ENCODE measurements around the gene PRC1. TPM values are rescaled to one million over a fixed set of nuclear protein-coding genes. Genes with fewer than 3 reads are reported as not detected.
"Not testable (repeated sequence)": the region's sequence is repeated elsewhere in the genome, so short reads cannot be mapped to it uniquely, and the experiment has no call there.

Gene PRC1
- total and polyA plus RNA-seq, 2 donors: 8.3 to 75.8 TPM

- Histone ChIP-seq H3K4me3 (ENCODE audit: low read depth, low read length) (peak overlapping the region; percentile 45), H3K36me3 (ENCODE audit: insufficient read depth) (no peaks in the 10 kb centered on the region), H3K27ac (ENCODE audit: low read depth) (no peak overlapping the region), H3K4me1 (ENCODE audit: insufficient read depth) (no peaks in the 10 kb centered on the region)
- no peak for DNase-seq (ENCODE audit: extremely low spot score)
- 76% methylated on average over 15 of the region's 15 CpGs for WGBS
Observed at GRCh38 chr15:90930861-90931574, 63.3 kb downstream of the PRC1 start.

GRCh38 chr15:90929246-90930019 is 64.9 kb downstream of the PRC1 start:
- Histone ChIP-seq H3K27ac (ENCODE audit: low read depth) (peak overlapping the region; percentile 70), H3K36me3 (ENCODE audit: insufficient read depth) (no peaks in the 10 kb centered on the region), H3K4me3 (ENCODE audit: low read depth, low read length) (peak overlapping the region; percentile 45), H3K4me1 (ENCODE audit: insufficient read depth) (no peaks in the 10 kb centered on the region)
- DNase-seq (ENCODE audit: extremely low spot score): no peak
- WGBS: 60% methylated on average over 21 of the region's 21 CpGs

- DNase-seq (ENCODE audit: extremely low spot score); H3K4me1 ChIP-seq (ENCODE audit: insufficient read depth); H3K27ac ChIP-seq (ENCODE audit: low read depth); H3K4me3 ChIP-seq (ENCODE audit: low read depth, low read length); H3K36me3 ChIP-seq (ENCODE audit: insufficient read depth): not testable (repeated sequence)
- WGBS: 90% methylated on average over 7 of the region's 7 CpGs
Observed at GRCh38 chr15:90928106-90928505, 66.2 kb downstream of the PRC1 start.

- H3K4me1 ChIP-seq (ENCODE audit: insufficient read depth); H3K27ac ChIP-seq (ENCODE audit: low read depth); H3K36me3 ChIP-seq (ENCODE audit: insufficient read depth); H3K4me3 ChIP-seq (ENCODE audit: low read depth, low read length); DNase-seq (ENCODE audit: extremely low spot score): not testable (repeated sequence)
- WGBS: 91% methylated on average over 10 of the region's 10 CpGs
Observed at GRCh38 chr15:90926766-90927165, 67.6 kb downstream of the PRC1 start.

- no peak for DNase-seq (ENCODE audit: extremely low spot score)
Observed at GRCh38 chr15:90924375-90924774, 70.0 kb downstream of the PRC1 start.

GRCh38 chr15:90922712-90923322 is 71.5 kb downstream of the PRC1 start:
- not testable (repeated sequence) for H3K4me3 ChIP-seq (ENCODE audit: low read depth, low read length); H3K27ac ChIP-seq (ENCODE audit: low read depth); H3K4me1 ChIP-seq (ENCODE audit: insufficient read depth); H3K36me3 ChIP-seq (ENCODE audit: insufficient read depth); DNase-seq (ENCODE audit: extremely low spot score)
- 91% methylated on average over 7 of the region's 7 CpGs for WGBS

More at GRCh38 chr15:90924375-90924774, 70.0 kb downstream of the PRC1 start:
- Histone ChIP-seq H3K4me1 (ENCODE audit: insufficient read depth) (no peaks in the 10 kb centered on the region), H3K36me3 (ENCODE audit: insufficient read depth) (no peaks in the 10 kb centered on the region), H3K27ac (ENCODE audit: low read depth) (no peak overlapping the region), H3K4me3 (ENCODE audit: low read depth, low read length) (no peak overlapping the region)
- 81% methylated on average over 5 of the region's 5 CpGs for WGBS

- no peak for DNase-seq (ENCODE audit: extremely low spot score)
- WGBS: 87% methylated on average over 4 of the region's 4 CpGs
Observed at GRCh38 chr15:90921887-90922286, 72.4 kb downstream of the PRC1 start.

GRCh38 chr15:90918835-90919234 is 75.5 kb downstream of the PRC1 start:
- no peaks in the 10 kb centered on the region for H3K36me3 ChIP-seq (ENCODE audit: insufficient read depth)

More at GRCh38 chr15:90921887-90922286, 72.4 kb downstream of the PRC1 start:
- Histone ChIP-seq H3K4me1 (ENCODE audit: insufficient read depth) (no peaks in the 10 kb centered on the region), H3K36me3 (ENCODE audit: insufficient read depth) (no peaks in the 10 kb centered on the region), H3K27ac (ENCODE audit: low read depth) (no peak overlapping the region), H3K4me3 (ENCODE audit: low read depth, low read length) (no peak overlapping the region)

GRCh38 chr15:90918034-90918788 is 76.1 kb downstream of the PRC1 start:
- Histone ChIP-seq H3K4me1 (ENCODE audit: insufficient read depth) (no peaks in the 10 kb centered on the region), H3K4me3 (ENCODE audit: low read depth, low read length) (no peak overlapping the region), H3K36me3 (ENCODE audit: insufficient read depth) (peaks cover under 1% of the 10 kb centered on the region), H3K27ac (ENCODE audit: low read depth) (no peak overlapping the region)
- DNase-seq (ENCODE audit: extremely low spot score): no peak
- 96% methylated on average over 23 of the region's 23 CpGs for WGBS

More at GRCh38 chr15:90918835-90919234, 75.5 kb downstream of the PRC1 start:
- WGBS: 93% methylated on average over 6 of the region's 6 CpGs
- Histone ChIP-seq H3K4me1 (ENCODE audit: insufficient read depth) (no peaks in the 10 kb centered on the region), H3K4me3 (ENCODE audit: low read depth, low read length) (no peak overlapping the region), H3K27ac (ENCODE audit: low read depth) (no peak overlapping the region)
- DNase-seq (ENCODE audit: extremely low spot score): no peak

- peaks cover 4% of the 10 kb centered on the region for H3K36me3 ChIP-seq (ENCODE audit: insufficient read depth)
- no peaks in the 10 kb centered on the region for H3K4me1 ChIP-seq (ENCODE audit: insufficient read depth)
- H3K27ac ChIP-seq (ENCODE audit: low read depth): no peak overlapping the region
- WGBS: 95% methylated on average over 12 of the region's 12 CpGs
- no peak overlapping the region for H3K4me3 ChIP-seq (ENCODE audit: low read depth, low read length)
- DNase-seq (ENCODE audit: extremely low spot score): no peak
Observed at GRCh38 chr15:90917569-90917968, 76.8 kb downstream of the PRC1 start.

- no peak overlapping the region for H3K4me3 ChIP-seq (ENCODE audit: low read depth, low read length)
- H3K27ac ChIP-seq (ENCODE audit: low read depth): no peak overlapping the region
- no peaks in the 10 kb centered on the region for H3K4me1 ChIP-seq (ENCODE audit: insufficient read depth)
- peaks cover 7% of the 10 kb centered on the region for H3K36me3 ChIP-seq (ENCODE audit: insufficient read depth)
- 93% methylated on average over 11 of the region's 11 CpGs for WGBS
- no peak for DNase-seq (ENCODE audit: extremely low spot score)
Observed at GRCh38 chr15:90916461-90916860, 77.9 kb downstream of the PRC1 start.

All from urinary bladder (tissue), 4 donors.